Measurements from ENCODE around the gene CCNYL1.

- TF ChIP-seq POLR2A (IDR thresholded peaks at IDR 0.05) (no peak), CTCF (IDR thresholded peaks at IDR 0.05 in 8 of 11, conservative IDR thresholded peaks at IDR 0.05 in 3 of 11) (no peak)
Observed at GRCh38 chr2:207760453-207760852, 49.0 kb downstream of the CCNYL1 start.

Data from spleen (tissue), 7 donors.